CD4-positive, alpha-beta T cell (primary cell): ENCODE measurements around the gene MRAP. TPM values are rescaled to one million over a fixed set of nuclear protein-coding genes. Genes with fewer than 3 reads are reported as not detected.

Experiments used
- ATAC-seq: fragments of 200-7000 bp; cut with Tn5 transposase; one replicate; pipeline ENCODE4 v1.10.0; 2022; ENCODE audit warnings: mild to moderate bottlenecking; ENCODE audit not compliant: poor library complexity
- CTCF ChIA-PET: fragments of 350-600 bp; sonication (Branson Sonifier 250); formaldehyde crosslinking; loops from one replicate; lab custom pipeline; 2021; ENCODE audit warnings: antibody characterized with exemption, inconsistent platforms; lab: Charles Lee
- POLR2A ChIA-PET: fragments of 350-600 bp; sonication (Branson Sonifier 250); formaldehyde crosslinking; loops from one replicate; lab custom pipeline; 2021; ENCODE audit warnings: antibody characterized with exemption, inconsistent platforms; lab: Charles Lee
- DNase-seq, 14 experiments: peaks; one replicate each; pipeline ENCODE4 v3.0.0-alpha.2; 2013 to 2020; ENCODE audit warnings: mixed read lengths in 2 of 14
- H3K27ac ChIP-seq, 2 donors: one replicate each; pipeline versions ENCODE4 v1.5.1 to v1.7.0; 2013; ENCODE audit warnings: low read length in 2 of 2, low read depth in 1 of 2, mild to moderate bottlenecking in 1 of 2
- H3K27me3 ChIP-seq, 2 experiments: 1 replicate in 1 of 2; 2 replicates in 1 of 2; pipeline versions ENCODE4 v1.6.1 to v1.7.0; 2013; ENCODE audit warnings: low read length in 2 of 2, control low read depth in 1 of 2, mild to moderate bottlenecking in 1 of 2, moderate library complexity in 1 of 2; ENCODE audit not compliant: insufficient read depth in 2 of 2, control insufficient read depth in 1 of 2
- H3K36me3 ChIP-seq: one replicate; pipeline ENCODE4 v1.6.1; 2013; ENCODE audit warnings: low read length, control low read depth; ENCODE audit not compliant: insufficient read depth
- H3K4me1 ChIP-seq: one replicate; pipeline ENCODE4 v1.6.1; 2013; ENCODE audit warnings: low read length, control low read depth; ENCODE audit not compliant: insufficient read depth
- H3K4me3 ChIP-seq: one replicate; pipeline ENCODE4 v1.5.1; 2013; ENCODE audit warnings: mild to moderate bottlenecking, low read length, moderate library complexity
- H3K9me3 ChIP-seq, 2 experiments: 1 replicate in 1 of 2; 2 replicates in 1 of 2; pipeline versions ENCODE4 v1.6.1 to v1.7.0; 2013; ENCODE audit warnings: low read length in 2 of 2, mild to moderate bottlenecking in 2 of 2, control low read depth in 1 of 2, moderate library complexity in 1 of 2; ENCODE audit not compliant: control insufficient read depth in 1 of 2, insufficient read depth in 1 of 2
- H3K27ac Mint-ChIP-seq: one replicate; pipeline ENCODE4 v1.8.0; 2020; ENCODE audit warnings: mixed read lengths
- H3K27me3 Mint-ChIP-seq: one replicate; pipeline ENCODE4 v1.8.0; 2021; ENCODE audit warnings: mixed read lengths
- H3K36me3 Mint-ChIP-seq: one replicate; pipeline ENCODE4 v1.8.0; 2021; ENCODE audit warnings: low read depth, mixed read lengths
- H3K4me1 Mint-ChIP-seq: one replicate; pipeline ENCODE4 v1.8.0; 2021; ENCODE audit warnings: low read depth, mixed read lengths
- H3K4me3 Mint-ChIP-seq: one replicate; pipeline ENCODE4 v1.8.0; 2020; ENCODE audit warnings: mild to moderate bottlenecking, mixed read lengths
- H3K9me3 Mint-ChIP-seq: one replicate; pipeline ENCODE4 v1.8.0; 2020; ENCODE audit warnings: mixed read lengths
- intact Hi-C, 2 experiments: fragments of 100-400 bp; cut with DNase I in 1 of 2; cut with micrococcal nuclease in 1 of 2; formaldehyde crosslinking; loops; one replicate each; pipeline versions ENCODE4 v1.15.1 to v1.9.0; 2023 to 2025; cut with DNase I, micrococcal nuclease
- polyA plus RNA-seq, 2 donors: library from polyadenylated mRNA; unstranded; fragments of 120-200 nt; gene quantifications; one replicate each; pipeline ENCODE4 v1.2.1, GENCODE V29; 2013
- total RNA-seq, 174 experiments: library from RNA in 2 of 174; stranded (reverse) in 2 of 174; gene quantifications; one replicate each; pipeline ENCODE4 v1.2.3 and lab custom pipeline; 2021 to 2026
- TF ChIP-seq, protein P1 (sequence below): fragments of 200-600 bp; IDR thresholded peaks from one replicate; pipeline ENCODE4 v1.8.0; 2022; ENCODE audit warnings: antibody characterized with exemption, mild to moderate bottlenecking

MRAP gene
- total RNA-seq (not detected), total RNA-seq (lab: John Stamatoyannopoulos, UW) (0 to 0.23 (median 0) reads per million in 172 experiments)
- polyA plus RNA-seq (2013, experiment 1 of 2) = not detected
- not detected for polyA plus RNA-seq (2013, experiment 2 of 2)

DNA sequence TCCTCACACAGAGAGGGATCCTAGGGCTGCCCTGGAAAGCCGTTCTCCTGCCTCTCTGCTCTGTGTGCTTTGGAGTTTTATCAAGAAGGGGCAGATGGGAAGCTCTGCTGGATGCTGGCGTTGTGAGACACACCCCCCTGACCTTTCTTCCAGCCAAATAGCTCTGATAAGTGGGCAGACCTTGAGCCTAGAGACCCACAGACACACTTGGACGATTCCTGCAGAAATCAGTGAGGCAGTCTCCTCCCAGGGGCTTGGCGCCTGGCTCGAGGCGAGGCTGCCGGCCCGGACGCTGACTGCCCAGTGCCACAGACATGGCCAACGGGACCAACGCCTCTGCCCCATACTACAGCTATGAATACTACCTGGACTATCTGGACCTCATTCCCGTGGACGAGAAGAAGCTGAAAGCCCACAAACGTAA lies at the start of gene MRAP:
Gene MRAP (plus strand): TSS at position 198 of the 424 bp plus-strand sequence. CDS start 117 bp downstream, at position 315.
- ATAC-seq (no peak), DNase-seq (no peak)
- ChIA-PET CTCF (no interaction called here), POLR2A (no interaction called here)
- Mint-ChIP-seq H3K9me3 (no peaks in the 10 kb centered on the region), H3K4me3 (no peak within 1 kb of the TSS), H3K27ac (no peak within 1 kb of the TSS), H3K4me1 (no peaks in the 10 kb centered on the region), H3K36me3 (peaks cover 5% of the 10 kb centered on the region), H3K27me3 (no peaks in the 10 kb centered on the region)
- Histone ChIP-seq H3K9me3 (no peaks in the 10 kb centered on the region), H3K4me3 (no peak within 1 kb of the TSS), H3K27ac (no peak within 1 kb of the TSS), H3K27me3 (no peaks in the 10 kb centered on the region), H3K36me3 (no peaks in the 10 kb centered on the region), H3K4me1 (no peaks in the 10 kb centered on the region)
- intact Hi-C loops = no loop called here
- TF ChIP-seq, protein P1, sequence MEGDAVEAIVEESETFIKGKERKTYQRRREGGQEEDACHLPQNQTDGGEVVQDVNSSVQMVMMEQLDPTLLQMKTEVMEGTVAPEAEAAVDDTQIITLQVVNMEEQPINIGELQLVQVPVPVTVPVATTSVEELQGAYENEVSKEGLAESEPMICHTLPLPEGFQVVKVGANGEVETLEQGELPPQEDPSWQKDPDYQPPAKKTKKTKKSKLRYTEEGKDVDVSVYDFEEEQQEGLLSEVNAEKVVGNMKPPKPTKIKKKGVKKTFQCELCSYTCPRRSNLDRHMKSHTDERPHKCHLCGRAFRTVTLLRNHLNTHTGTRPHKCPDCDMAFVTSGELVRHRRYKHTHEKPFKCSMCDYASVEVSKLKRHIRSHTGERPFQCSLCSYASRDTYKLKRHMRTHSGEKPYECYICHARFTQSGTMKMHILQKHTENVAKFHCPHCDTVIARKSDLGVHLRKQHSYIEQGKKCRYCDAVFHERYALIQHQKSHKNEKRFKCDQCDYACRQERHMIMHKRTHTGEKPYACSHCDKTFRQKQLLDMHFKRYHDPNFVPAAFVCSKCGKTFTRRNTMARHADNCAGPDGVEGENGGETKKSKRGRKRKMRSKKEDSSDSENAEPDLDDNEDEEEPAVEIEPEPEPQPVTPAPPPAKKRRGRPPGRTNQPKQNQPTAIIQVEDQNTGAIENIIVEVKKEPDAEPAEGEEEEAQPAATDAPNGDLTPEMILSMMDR = no peak

DNA sequence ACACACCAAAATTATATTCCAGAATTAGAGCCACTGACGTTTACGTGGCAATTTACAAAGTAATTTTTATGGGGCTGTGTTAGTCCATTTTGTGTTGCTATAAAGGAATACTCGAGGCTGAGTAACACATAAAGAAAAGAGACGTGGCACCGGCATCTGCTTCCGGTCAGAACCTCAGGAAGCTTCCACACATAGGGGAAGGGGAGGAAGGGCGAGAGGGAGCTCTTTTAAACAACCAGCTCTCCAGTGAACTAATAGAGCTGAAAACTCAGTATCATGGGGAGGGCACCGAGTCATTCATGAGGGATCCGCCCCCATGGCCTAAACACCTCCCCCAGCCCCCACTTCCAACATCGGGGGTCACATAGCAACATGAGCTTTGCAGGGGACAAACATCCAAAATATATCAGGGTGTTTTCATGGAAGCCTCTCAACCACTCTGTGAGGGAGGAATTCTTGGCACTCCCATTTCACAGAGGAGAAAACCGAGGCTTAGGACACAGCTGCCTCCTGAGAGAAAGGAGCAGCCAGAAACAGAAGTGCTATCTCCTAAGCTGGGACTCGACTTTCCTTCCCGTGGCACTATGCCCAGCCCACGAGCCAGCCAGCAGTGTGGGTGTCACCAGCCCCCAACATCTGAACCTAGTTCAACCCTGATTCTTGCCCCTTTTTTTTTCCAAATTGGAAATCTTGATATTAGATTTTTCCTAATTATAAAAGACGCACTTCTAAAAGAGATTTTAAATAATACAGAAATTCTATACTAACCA lies 49.0 kb upstream of the MRAP start:
- Histone ChIP-seq H3K4me1 (no peaks in the 10 kb centered on the region), H3K36me3 (no peaks in the 10 kb centered on the region), H3K27me3 (peaks cover 0 to 8% of the 10 kb centered on the region in 2 experiments), H3K9me3 (peaks cover 0 to 5% of the 10 kb centered on the region in 2 experiments), H3K27ac (no peak overlapping the region), H3K4me3 (no peak overlapping the region)
- no peak overlapping the region for H3K27ac Mint-ChIP-seq
- DNase-seq (no peak), ATAC-seq (no peak)
- peaks cover 4% of the 10 kb centered on the region for H3K9me3 Mint-ChIP-seq
- H3K4me1 Mint-ChIP-seq = no peaks in the 10 kb centered on the region
- intact Hi-C loops = no loop called here
- no peaks in the 10 kb centered on the region for H3K36me3 Mint-ChIP-seq
- H3K27me3 Mint-ChIP-seq = peaks cover 39% of the 10 kb centered on the region
- TF ChIP-seq, protein P1 = no peak
- ChIA-PET POLR2A (no interaction called here), CTCF (interaction anchor here (0.6 kb wide), 1 partner anchor 270 kb away, joined by 4 read pairs; no protein-coding TSS in a partner anchor)
- H3K4me3 Mint-ChIP-seq = no peak overlapping the region

DNA sequence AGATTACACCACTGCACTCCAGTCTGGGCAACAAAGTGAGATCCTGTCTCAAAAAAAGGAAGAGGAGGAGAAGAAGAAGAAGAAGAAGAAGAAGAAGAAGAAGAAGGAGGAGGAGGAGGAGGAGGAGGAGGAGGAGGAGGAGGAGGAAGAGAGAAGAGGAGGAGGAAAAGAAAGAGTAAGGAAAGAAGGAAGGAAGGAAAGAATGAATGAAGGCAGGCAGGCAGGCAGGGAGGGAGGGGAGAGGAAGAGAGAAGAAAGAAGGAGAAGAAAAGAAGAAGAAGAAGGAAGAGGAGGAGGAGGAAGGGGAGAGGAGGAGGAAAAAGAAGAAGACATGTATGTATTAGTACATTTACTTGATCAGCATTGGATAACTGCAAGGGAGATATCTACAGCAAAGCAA lies 46.5 kb upstream of the MRAP start:
- CTCF ChIA-PET = no interaction called here
- intact Hi-C loops = no loop called here
- H3K9me3 ChIP-seq = peaks cover 0 to 5% of the 10 kb centered on the region in 2 experiments
- Mint-ChIP-seq H3K9me3 (peaks cover 4% of the 10 kb centered on the region), H3K27ac (no peak overlapping the region), H3K4me1 (no peaks in the 10 kb centered on the region), H3K4me3 (no peak overlapping the region), H3K27me3 (peaks cover 50% of the 10 kb centered on the region), H3K36me3 (no peaks in the 10 kb centered on the region)
- H3K4me1 ChIP-seq = no peaks in the 10 kb centered on the region
- ATAC-seq (no peak), DNase-seq (no peak)
- H3K27ac ChIP-seq = no peak overlapping the region
- no peak overlapping the region for H3K4me3 ChIP-seq
- TF ChIP-seq, protein P1 = no peak
- H3K27me3 ChIP-seq = peaks cover 0 to 8% of the 10 kb centered on the region in 2 experiments
- POLR2A ChIA-PET = no interaction called here
- no peaks in the 10 kb centered on the region for H3K36me3 ChIP-seq
